A549 (cell line): Measurements from ENCODE around the gene ULK2. TPM values are rescaled to one million over a fixed set of nuclear protein-coding genes. Genes with fewer than 3 reads are reported as not detected.

Experiments used
- ATAC-seq, 2 experiments: fragments of 200-7000 bp in 1 of 2; fragments of >200 bp in 1 of 2; cut with Nextera tagmentation in 1 of 2; cut with Tn5 transposase in 1 of 2; 3 replicates each; pipeline versions ENCODE4 v1.8.0 to v1.9.1; 2018 to 2020; ENCODE audit warnings: mild to moderate bottlenecking in 1 of 2, moderate library complexity in 1 of 2
- CTCF ChIA-PET: fragments of 300-600 bp; sonication (Branson Sonifier 250); formaldehyde crosslinking; extraction: SDS; loops from one replicate; lab custom pipeline; 2021; ENCODE audit warnings: antibody characterized with exemption, inconsistent platforms; lab: Yijun Ruan, JAX
- POLR2A ChIA-PET: fragments of 350-600 bp; formaldehyde crosslinking; extraction: SDS; loops from one replicate; lab custom pipeline; 2021; ENCODE audit warnings: antibody characterized with exemption, inconsistent platforms; lab: Yijun Ruan, JAX
- DNase-seq, 2 experiments: peaks; one replicate each; pipeline versions ENCODE4 v3.0.0 to v3.0.0-alpha.2; 2011 to 2016; ENCODE audit warnings: low read depth in 1 of 2, low spot score in 1 of 2
- FAIRE-seq: peaks from 2 replicates; lab custom pipeline; 2011; peaks lifted over from hg19 to GRCh38; lab: Jason Lieb, UNC
- H3K27ac ChIP-seq, 2 experiments: fragments of >200 bp; sonication (Bioruptor Twin); formaldehyde crosslinking; 3 replicates each; pipeline ENCODE4 v1.5.1; 2016 to 2017
- H3K4me1 ChIP-seq: fragments of >200 bp; sonication (Bioruptor Twin); formaldehyde crosslinking; 3 replicates; pipeline ENCODE4 v1.6.1; 2016
- H3K4me2 ChIP-seq: fragments of >200 bp; sonication (Bioruptor Twin); formaldehyde crosslinking; 3 replicates; pipeline ENCODE4 v1.6.1; 2016
- H3K4me3 ChIP-seq: fragments of >200 bp; sonication (Bioruptor Twin); formaldehyde crosslinking; 3 replicates; pipeline ENCODE4 v1.5.1; 2016
- H3K9me3 ChIP-seq: fragments of >200 bp; sonication (Bioruptor Twin); formaldehyde crosslinking; 3 replicates; pipeline ENCODE4 v1.6.1; 2016
- BCL3 ChIP-seq: fragments of >200 bp; sonication (Bioruptor Twin); formaldehyde crosslinking; IDR thresholded peaks from 3 replicates; pipeline ENCODE4 v1.6.1; 2016
- CHD4 ChIP-seq: fragments of 200-600 bp; sonication (generic); IDR thresholded peaks from 2 replicates; pipeline ENCODE4 v1.6.1; 2016; ENCODE audit warnings: antibody characterized with exemption, mild to moderate bottlenecking, borderline replicate concordance
- EP300 ChIP-seq, 2 experiments: fragments of >200 bp; sonication (Bioruptor Twin); formaldehyde crosslinking; IDR thresholded peaks; 2 replicates in 1 of 2; 3 replicates in 1 of 2; pipeline ENCODE4 v1.6.1; 2016 to 2017
- ESRRA ChIP-seq: fragments of 150-350 bp; IDR thresholded peaks from 2 replicates; pipeline ENCODE4 v1.6.1; 2014; ENCODE audit warnings: mild to moderate bottlenecking, low read length, borderline replicate concordance
- FOSB ChIP-seq: fragments of 250-450 bp; sonication (Bioruptor Pico); IDR thresholded peaks from 2 replicates; pipeline ENCODE4 v1.5.0; 2020; ENCODE audit warnings: mild to moderate bottlenecking, moderate library complexity
- FOSL2 ChIP-seq, 2 experiments: fragments of 450-650 bp in 1 of 2; fragments of >200 bp in 1 of 2; sonication (Bioruptor Twin) in 1 of 2; formaldehyde crosslinking; IDR thresholded peaks; 2 replicates each; pipeline versions ENCODE4 v1.5.0 to v1.6.1; 2016 to 2020; ENCODE audit warnings: mild to moderate bottlenecking in 1 of 2, moderate library complexity in 1 of 2
- FOXS1 ChIP-seq: fragments of 250-450 bp; sonication (Bioruptor Pico); IDR thresholded peaks from 2 replicates; pipeline ENCODE4 v1.5.0; 2020; ENCODE audit warnings: mild to moderate bottlenecking, moderate library complexity
- HEYL ChIP-seq: fragments of 250-450 bp; sonication (Bioruptor Pico); IDR thresholded peaks from 2 replicates; pipeline ENCODE4 v1.8.0; 2021; ENCODE audit warnings: mild to moderate bottlenecking, moderate library complexity
- HOXB13 ChIP-seq: fragments of 250-450 bp; sonication (Bioruptor Pico); IDR thresholded peaks from 2 replicates; pipeline ENCODE4 v1.5.0; 2020; ENCODE audit warnings: low read depth, mild to moderate bottlenecking, moderate library complexity
- JUN ChIP-seq, 2 experiments: fragments of >200 bp; sonication (Bioruptor Twin); formaldehyde crosslinking; IDR thresholded peaks; 2 replicates in 1 of 2; 3 replicates in 1 of 2; pipeline ENCODE4 v1.6.1; 2016 to 2017
- KDM5A ChIP-seq: fragments of 200-600 bp; sonication (generic); IDR thresholded peaks from 2 replicates; pipeline ENCODE4 v1.6.1; 2016; ENCODE audit warnings: antibody characterized with exemption, mild to moderate bottlenecking
- MAX ChIP-seq: IDR thresholded peaks from 2 replicates; pipeline ENCODE4 v1.6.1; 2012
- NFE2L2 ChIP-seq: fragments of 150-350 bp; conservative IDR thresholded peaks from 2 replicates; pipeline ENCODE4 v1.6.1; 2014; ENCODE audit warnings: low read length
- PHF8 ChIP-seq: fragments of 200-600 bp; sonication (generic); IDR thresholded peaks from 2 replicates; pipeline ENCODE4 v1.6.1; 2016; ENCODE audit warnings: low read depth, mild to moderate bottlenecking, antibody characterized with exemption, moderate library complexity, borderline replicate concordance
- RAD21 ChIP-seq, 2 experiments: fragments of >200 bp in 1 of 2; sonication (Bioruptor Twin) in 1 of 2; formaldehyde crosslinking in 1 of 2; IDR thresholded peaks in 1 of 2; conservative IDR thresholded peaks in 1 of 2; 2 replicates in 1 of 2; 3 replicates in 1 of 2; pipeline ENCODE4 v1.6.1; 2012 to 2018; ENCODE audit warnings: inconsistent platforms in 1 of 2
- RFX5 ChIP-seq: fragments of 450-650 bp; IDR thresholded peaks from 2 replicates; pipeline ENCODE4 v1.7.1; 2014; ENCODE audit warnings: antibody characterized with exemption, mild to moderate bottlenecking, moderate library complexity
- RNF2 ChIP-seq: fragments of 200-600 bp; sonication (generic); IDR thresholded peaks from 2 replicates; pipeline ENCODE4 v1.6.1; 2016; ENCODE audit warnings: low read depth, mild to moderate bottlenecking, antibody characterized with exemption, moderate library complexity, borderline replicate concordance
- SMC3 ChIP-seq: fragments of >200 bp; sonication (Bioruptor Twin); formaldehyde crosslinking; IDR thresholded peaks from 3 replicates; pipeline ENCODE4 v1.6.1; 2018; ENCODE audit warnings: inconsistent platforms
- SREBF2 ChIP-seq: fragments of 450-650 bp; IDR thresholded peaks from 2 replicates; pipeline ENCODE4 v1.6.1; 2014; ENCODE audit warnings: mild to moderate bottlenecking, moderate library complexity
- USF2 ChIP-seq: fragments of 450-650 bp; IDR thresholded peaks from 2 replicates; pipeline ENCODE4 v1.6.1; 2014; ENCODE audit warnings: antibody characterized with exemption
- ZNF302 ChIP-seq: fragments of 250-450 bp; sonication (Bioruptor Pico); IDR thresholded peaks from 2 replicates; pipeline ENCODE4 v1.9.0; 2021; ENCODE audit warnings: inconsistent platforms, mild to moderate bottlenecking, moderate library complexity
- WGBS: methylation state at CpG from one replicate; pipeline ENCODE4 v1.1.6; 2017; ENCODE audit errors: missing lambda C conversion rate; 5-methylcytosine and 5-hydroxymethylcytosine counted together
- polyA plus RNA-seq, 4 experiments: library from polyadenylated mRNA; depleted of rRNA in 3 of 4; stranded (reverse); fragments of >200 nt; fragmentation: RNase III in 1 of 4; extraction: RNeasy Plus Mini Kit Qiagen cat#74134 plus additional on column Dnase treatment in 1 of 4; gene quantifications; 2 replicates in 3 of 4; 3 replicates in 1 of 4; pipeline ENCODE4 v1.2.3, GENCODE V29; 2011 to 2017
- TF ChIP-seq, protein P1 (sequence below): fragments of >200 bp; sonication (Bioruptor Twin); formaldehyde crosslinking; IDR thresholded peaks from 3 replicates; pipeline ENCODE4 v1.5.1; 2016
- TF ChIP-seq, protein P2 (sequence below): fragments of 250-450 bp; sonication (Bioruptor Pico); IDR thresholded peaks from 2 replicates; pipeline ENCODE4 v1.5.0; 2021; ENCODE audit warnings: mild to moderate bottlenecking, moderate library complexity, borderline replicate concordance
- TF ChIP-seq, protein P3 (sequence below): IDR thresholded peaks from 2 replicates; pipeline ENCODE4 v1.6.1; 2012; ENCODE audit warnings: low read depth, borderline replicate concordance

Gene ULK2
- polyA plus RNA-seq, 2 of the 4 experiments (the other 2 are of a cell fraction): 14.4 to 40.9 TPM

DNA sequence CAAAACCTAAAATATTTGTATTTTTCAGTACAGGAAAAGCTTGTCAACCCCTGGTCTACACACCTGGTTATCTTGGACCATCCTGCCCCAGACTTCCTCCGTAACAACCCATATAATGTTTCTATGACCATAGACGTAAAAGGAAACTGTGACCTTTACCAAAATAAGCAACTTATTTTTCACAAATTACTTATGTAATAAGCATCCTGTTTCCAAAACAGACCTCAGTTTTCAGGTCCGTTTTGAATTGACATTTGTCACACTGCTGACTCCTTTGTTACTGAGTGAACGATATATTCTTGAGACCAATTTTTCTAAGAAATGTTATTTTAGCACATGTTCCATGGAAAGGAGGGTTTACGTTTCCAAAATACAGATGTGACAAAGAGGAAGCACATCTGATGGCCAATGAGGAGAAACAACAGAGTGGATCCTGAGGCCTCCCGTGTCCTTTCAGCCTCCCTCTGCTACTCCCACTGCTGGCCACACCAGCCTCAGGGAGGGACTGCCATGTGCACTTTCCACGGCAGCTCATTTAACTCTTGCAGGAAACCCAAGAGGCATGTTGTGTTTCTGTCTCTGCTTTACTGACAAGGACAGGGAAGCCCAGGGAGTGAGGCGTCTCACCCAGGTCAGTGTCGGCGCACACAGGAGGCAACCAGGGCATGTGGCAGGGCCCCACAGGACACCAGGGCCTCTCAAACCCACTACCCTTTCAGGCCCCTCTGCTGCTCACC, 99.5 kb downstream of the ULK2 start:
- no peak overlapping the region for H3K4me3 ChIP-seq
- DNase-seq: no peak
- no peak for FAIRE-seq
- CTCF ChIA-PET: interaction anchor here (0.8 to 22.4 kb wide), 13 partner anchors 9 to 404 kb away, joined by 3 to 681 read pairs (median 21); partner anchors contain the start of genes ALDH3A1, ALDH3A2 and B9D1
- peaks cover 5% of the 10 kb centered on the region; the same call in 2 of the 3 replicates for H3K4me1 ChIP-seq
- no peak overlapping the region for H3K27ac ChIP-seq
- POLR2A ChIA-PET: no interaction called here
- H3K4me2 ChIP-seq: no peak overlapping the region
- TF ChIP-seq MAX (no peak), ZNF302 (no peak), SREBF2 (no peak), KDM5A (no peak), FOXS1 (no peak), RFX5 (no peak), USF2 (no peak), FOSB (CRISPR knock-in tag) (no peak), NFE2L2 (no peak), EP300 (IDR thresholded peaks at IDR 0.05) (no peak), BCL3 (no peak), RNF2 (no peak)
- TF ChIP-seq, protein P1, sequence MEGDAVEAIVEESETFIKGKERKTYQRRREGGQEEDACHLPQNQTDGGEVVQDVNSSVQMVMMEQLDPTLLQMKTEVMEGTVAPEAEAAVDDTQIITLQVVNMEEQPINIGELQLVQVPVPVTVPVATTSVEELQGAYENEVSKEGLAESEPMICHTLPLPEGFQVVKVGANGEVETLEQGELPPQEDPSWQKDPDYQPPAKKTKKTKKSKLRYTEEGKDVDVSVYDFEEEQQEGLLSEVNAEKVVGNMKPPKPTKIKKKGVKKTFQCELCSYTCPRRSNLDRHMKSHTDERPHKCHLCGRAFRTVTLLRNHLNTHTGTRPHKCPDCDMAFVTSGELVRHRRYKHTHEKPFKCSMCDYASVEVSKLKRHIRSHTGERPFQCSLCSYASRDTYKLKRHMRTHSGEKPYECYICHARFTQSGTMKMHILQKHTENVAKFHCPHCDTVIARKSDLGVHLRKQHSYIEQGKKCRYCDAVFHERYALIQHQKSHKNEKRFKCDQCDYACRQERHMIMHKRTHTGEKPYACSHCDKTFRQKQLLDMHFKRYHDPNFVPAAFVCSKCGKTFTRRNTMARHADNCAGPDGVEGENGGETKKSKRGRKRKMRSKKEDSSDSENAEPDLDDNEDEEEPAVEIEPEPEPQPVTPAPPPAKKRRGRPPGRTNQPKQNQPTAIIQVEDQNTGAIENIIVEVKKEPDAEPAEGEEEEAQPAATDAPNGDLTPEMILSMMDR: no peak
- TF ChIP-seq, protein P2, sequence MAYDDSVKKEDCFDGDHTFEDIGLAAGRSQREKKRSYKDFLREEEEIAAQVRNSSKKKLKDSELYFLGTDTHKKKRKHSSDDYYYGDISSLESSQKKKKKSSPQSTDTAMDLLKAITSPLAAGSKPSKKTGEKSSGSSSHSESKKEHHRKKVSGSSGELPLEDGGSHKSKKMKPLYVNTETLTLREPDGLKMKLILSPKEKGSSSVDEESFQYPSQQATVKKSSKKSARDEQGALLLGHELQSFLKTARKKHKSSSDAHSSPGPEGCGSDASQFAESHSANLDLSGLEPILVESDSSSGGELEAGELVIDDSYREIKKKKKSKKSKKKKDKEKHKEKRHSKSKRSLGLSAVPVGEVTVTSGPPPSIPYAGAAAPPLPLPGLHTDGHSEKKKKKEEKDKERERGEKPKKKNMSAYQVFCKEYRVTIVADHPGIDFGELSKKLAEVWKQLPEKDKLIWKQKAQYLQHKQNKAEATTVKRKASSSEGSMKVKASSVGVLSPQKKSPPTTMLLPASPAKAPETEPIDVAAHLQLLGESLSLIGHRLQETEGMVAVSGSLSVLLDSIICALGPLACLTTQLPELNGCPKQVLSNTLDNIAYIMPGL: no peak
- no peak for ATAC-seq
- no peaks in the 10 kb centered on the region for H3K9me3 ChIP-seq
- WGBS: 71% methylated on average over 10 of the region's 10 CpGs

DNA sequence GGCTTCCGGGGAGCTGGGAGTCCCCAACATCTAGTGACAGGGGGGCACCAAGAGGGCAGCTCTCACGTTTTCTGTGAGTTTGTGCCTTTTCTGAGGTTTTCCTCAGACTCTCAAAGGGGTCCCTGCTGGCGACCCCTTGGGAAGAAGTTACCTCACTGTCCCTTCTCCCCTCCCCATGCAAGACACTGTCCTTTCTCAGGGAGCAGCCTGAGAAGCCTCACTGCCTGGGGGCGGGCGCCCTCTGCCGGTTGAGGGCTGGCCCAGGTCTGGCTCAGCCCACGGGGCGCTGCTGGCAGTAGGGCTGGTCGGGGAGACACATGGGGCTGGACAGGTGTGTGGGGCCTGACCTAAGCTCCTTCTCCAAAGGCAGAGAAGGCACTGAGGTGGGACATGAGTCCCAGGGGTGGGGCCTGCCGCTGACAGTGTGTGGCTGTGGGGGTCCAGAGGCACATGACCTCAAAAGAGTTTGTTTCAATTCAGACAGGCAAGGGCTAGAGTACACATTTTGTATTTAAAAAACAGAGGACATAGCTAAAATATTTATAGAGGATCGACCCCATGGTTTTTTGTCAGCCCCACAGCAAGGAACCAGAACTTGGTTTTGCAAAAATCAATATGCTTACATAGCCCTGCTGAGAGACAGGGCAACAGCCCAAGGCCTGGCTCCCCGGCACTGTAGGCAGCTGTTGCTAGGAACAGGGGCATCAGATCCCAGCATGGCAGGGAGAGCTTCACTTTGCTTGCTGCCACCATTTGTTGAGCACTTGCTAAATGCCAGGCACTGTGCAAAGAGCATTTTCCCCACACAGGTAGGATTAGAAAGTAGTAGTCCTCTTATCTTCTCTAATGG, 101.1 kb downstream of the ULK2 start:
- FAIRE-seq (no peak), ATAC-seq (peak; percentile 83 to 93), DNase-seq (peak; percentile 77 to 86)
- Histone ChIP-seq H3K4me2 (peak overlapping the region; percentile 9; the same call in 1 of the 3 replicates), H3K4me1 (peaks cover 10% of the 10 kb centered on the region), H3K4me3 (no peak overlapping the region), H3K27ac (peak overlapping the region; percentile 9 to 51; a peak in 3 of 6 replicates), H3K9me3 (no peaks in the 10 kb centered on the region)
- 19% methylated on average over 12 of the region's 12 CpGs for WGBS
- ChIA-PET POLR2A (interaction anchor here (0.6 to 1.3 kb wide), 2 partner anchors 13 to 389 kb away, joined by 3 to 4 read pairs; no protein-coding TSS in a partner anchor), CTCF (interaction anchor here (0.6 to 22.4 kb wide), 106 partner anchors 10 to 512 kb away, joined by 3 to 681 read pairs (median 4); partner anchors contain the start of genes ALDH3A1, ALDH3A2, B9D1 and MAPK7)
- peak; percentile 100 for TF ChIP-seq RAD21 (conservative IDR thresholded peaks at IDR 0.05 in 1 of 2, IDR thresholded peaks at IDR 0.05 in 1 of 2)
- TF ChIP-seq PHF8: no peak
- TF ChIP-seq, protein P3, sequence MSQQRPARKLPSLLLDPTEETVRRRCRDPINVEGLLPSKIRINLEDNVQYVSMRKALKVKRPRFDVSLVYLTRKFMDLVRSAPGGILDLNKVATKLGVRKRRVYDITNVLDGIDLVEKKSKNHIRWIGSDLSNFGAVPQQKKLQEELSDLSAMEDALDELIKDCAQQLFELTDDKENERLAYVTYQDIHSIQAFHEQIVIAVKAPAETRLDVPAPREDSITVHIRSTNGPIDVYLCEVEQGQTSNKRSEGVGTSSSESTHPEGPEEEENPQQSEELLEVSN: no peak
- peak; percentile 98 for TF ChIP-seq SMC3
- TF ChIP-seq HEYL (CRISPR knock-in tag): no peak
- no peak for TF ChIP-seq ESRRA
- no peak for TF ChIP-seq FOSL2 (IDR thresholded peaks at IDR 0.05)
- TF ChIP-seq FOSL2 (CRISPR knock-in tag; IDR thresholded peaks at IDR 0.05): no peak
- no peak for TF ChIP-seq HOXB13 (CRISPR knock-in tag)
- peak in 1 of 2 experiments; percentile 23; a peak in 1 of 5 replicates for TF ChIP-seq JUN (IDR thresholded peaks at IDR 0.05)
- TF ChIP-seq CHD4: no peak
- TF ChIP-seq FOXS1: no peak
- no peak for TF ChIP-seq EP300 (IDR thresholded peaks at IDR 0.05)
- TF ChIP-seq, protein P1: peak; percentile 99
